Uterus (tissue), 4 donors: Measurements from ENCODE around the gene SRRT. TPM values are rescaled to one million over a fixed set of nuclear protein-coding genes. Genes with fewer than 3 reads are reported as not detected.
"Not testable (repeated sequence)": the region's sequence is repeated elsewhere in the genome, so short reads cannot be mapped to it uniquely, and the experiment has no call there.

Source experiments
- DNase-seq, 2 donors: peaks; one replicate each; pipeline ENCODE4 v3.0.0-alpha.2; 2019 to 2020
- H3K27ac ChIP-seq, 2 donors: fragments of 200-600 bp; sonication (generic); 1 replicate in 1 of 2; 2 replicates in 1 of 2; pipeline ENCODE4 v1.5.1; 2016 to 2018
- H3K27me3 ChIP-seq, 2 donors: fragments of 200-600 bp; sonication (generic); one replicate each; pipeline ENCODE4 v1.5.1; 2018 to 2019; ENCODE audit warnings: control low read depth in 1 of 2
- H3K36me3 ChIP-seq, 2 donors: fragments of 200-600 bp; sonication (generic); one replicate each; pipeline ENCODE4 v1.5.1; 2019; ENCODE audit warnings: control low read depth in 1 of 2
- H3K4me1 ChIP-seq, 2 donors: fragments of 200-600 bp; sonication (generic); one replicate each; pipeline ENCODE4 v1.5.1; 2018 to 2019; ENCODE audit warnings: control low read depth in 1 of 2
- H3K4me3 ChIP-seq, 2 donors: fragments of 200-600 bp; sonication (generic); 1 replicate in 1 of 2; 2 replicates in 1 of 2; pipeline ENCODE4 v1.5.1; 2018 to 2019; ENCODE audit warnings: mild to moderate bottlenecking in 1 of 2
- H3K9me3 ChIP-seq, 2 donors: fragments of 200-600 bp; sonication (generic); one replicate each; pipeline ENCODE4 v1.5.1; 2019; ENCODE audit warnings: control low read depth in 1 of 2
- CTCF ChIP-seq, 4 experiments: fragments of 200-600 bp in 2 of 4; fragments of 450-650 bp in 2 of 4; sonication (generic) in 2 of 4; IDR thresholded peaks; one replicate each; pipeline ENCODE4 v1.5.1; 2016 to 2019; ENCODE audit warnings: antibody characterized with exemption in 4 of 4, mild to moderate bottlenecking in 2 of 4, moderate library complexity in 1 of 4
- POLR2A ChIP-seq, 2 donors: fragments of 450-650 bp; IDR thresholded peaks; one replicate each; pipeline ENCODE4 v1.6.1; 2016; ENCODE audit warnings: antibody characterized with exemption in 2 of 2, mild to moderate bottlenecking in 1 of 2, moderate library complexity in 1 of 2
- intact Hi-C: fragments of 100-400 bp; cut with DNase I; formaldehyde crosslinking; loops from one replicate; pipeline ENCODE4 v1.15.1; 2023; ENCODE audit warnings: low total_unique reads
- total RNA-seq, 4 donors: library from RNA; depleted of rRNA in 3 of 4; stranded (reverse); fragments of >200 nt in 3 of 4; gene quantifications; one replicate each; pipeline versions ENCODE4 v1.1.0 to v1.2.4, GENCODE V29; 2014 to 2023
- donor health status: DM: yes; HTN: yes; CAD: no.

The SRRT gene
- total RNA-seq, 4 donors from 2014 or later: 17.1 to 185 (median 41.1) TPM

GRCh38 chr7:100900978-100901377 is 26.1 kb downstream of the SRRT start:
- DNase-seq: no peak
- TF ChIP-seq POLR2A (IDR thresholded peaks at IDR 0.05): no peak
- TF ChIP-seq CTCF (IDR thresholded peaks at IDR 0.05): no peak
- no peaks in the 10 kb centered on the region for H3K9me3 ChIP-seq
- peaks cover 0 to 7% of the 10 kb centered on the region in 2 donors for H3K27me3 ChIP-seq
- no peak overlapping the region for H3K27ac ChIP-seq
- H3K4me3 ChIP-seq: no peak overlapping the region
- intact Hi-C loops: no loop called here
- H3K4me1 ChIP-seq: peaks cover 0 to 8% of the 10 kb centered on the region in 2 donors
- H3K36me3 ChIP-seq: no peaks in the 10 kb centered on the region

DNA sequence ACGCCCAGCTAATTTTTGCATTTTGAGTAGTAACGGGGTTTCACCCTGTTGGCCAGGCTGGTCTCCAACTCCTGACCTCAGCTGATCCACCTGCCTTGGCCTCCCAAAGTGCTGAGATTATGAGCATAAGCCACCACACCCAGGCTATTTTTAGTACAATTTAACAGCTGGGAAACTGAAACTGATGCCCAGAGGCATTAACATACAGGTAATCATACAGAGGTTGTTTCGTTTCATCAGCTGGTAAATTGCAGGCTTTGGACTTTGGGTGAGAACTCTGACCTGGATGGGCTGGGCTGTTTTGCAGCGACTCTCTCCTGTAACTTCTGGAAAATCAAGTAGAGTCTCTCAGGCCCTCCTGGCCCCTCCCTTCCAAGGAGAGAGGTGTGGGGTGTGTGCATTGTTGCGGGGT is 27.0 kb downstream of the SRRT start:
- Histone ChIP-seq H3K9me3 (no peaks in the 10 kb centered on the region), H3K27me3 (no peaks in the 10 kb centered on the region), H3K27ac (no peak overlapping the region), H3K4me3 (no peak overlapping the region), H3K36me3 (no peaks in the 10 kb centered on the region), H3K4me1 (no peaks in the 10 kb centered on the region)
- TF ChIP-seq CTCF (IDR thresholded peaks at IDR 0.05) (no peak), POLR2A (IDR thresholded peaks at IDR 0.05) (no peak)
- intact Hi-C loops: no loop called here
- no peak for DNase-seq

DNA sequence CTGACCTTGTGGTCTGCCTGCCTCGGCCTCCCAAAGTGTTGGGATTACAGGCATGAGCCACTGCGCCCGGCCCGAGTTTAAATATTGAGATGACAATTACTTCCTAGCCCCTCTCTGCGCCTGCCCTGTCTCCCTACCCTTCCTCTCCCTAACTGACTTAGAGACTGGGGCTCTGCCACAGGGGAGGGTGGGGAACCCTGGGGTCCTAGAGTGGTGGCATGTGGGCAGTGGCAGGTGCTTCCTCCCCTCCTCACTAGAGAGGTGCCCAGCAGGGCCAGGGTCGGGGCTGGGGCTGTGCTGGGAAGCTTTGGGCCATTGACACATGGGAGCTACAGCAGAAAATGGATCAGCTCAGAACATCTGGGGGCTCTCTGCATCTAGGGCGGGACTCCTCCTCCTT is 27.7 kb downstream of the SRRT start:
- no peaks in the 10 kb centered on the region for H3K27me3 ChIP-seq
- H3K9me3 ChIP-seq: no peaks in the 10 kb centered on the region
- H3K36me3 ChIP-seq: no peaks in the 10 kb centered on the region
- H3K4me1 ChIP-seq: no peaks in the 10 kb centered on the region
- no peak overlapping the region for H3K27ac ChIP-seq
- intact Hi-C loops: no loop called here
- no peak for DNase-seq
- no peak overlapping the region for H3K4me3 ChIP-seq
- TF ChIP-seq POLR2A (IDR thresholded peaks at IDR 0.05): no peak
- TF ChIP-seq CTCF (IDR thresholded peaks at IDR 0.05): no peak

GRCh38 chr7:100908512-100908911 is 33.6 kb downstream of the SRRT start:
- TF ChIP-seq CTCF (IDR thresholded peaks at IDR 0.05): no peak
- Histone ChIP-seq H3K27me3 (no peaks in the 10 kb centered on the region), H3K9me3 (no peaks in the 10 kb centered on the region), H3K27ac (no peak overlapping the region), H3K4me3 (no peak overlapping the region), H3K4me1 (no peaks in the 10 kb centered on the region), H3K36me3 (no peaks in the 10 kb centered on the region)
- no peak for DNase-seq
- intact Hi-C loops: no loop called here

- H3K4me1 ChIP-seq, H3K4me3 ChIP-seq, H3K27me3 ChIP-seq, DNase-seq, H3K27ac ChIP-seq, intact Hi-C loops, H3K36me3 ChIP-seq, H3K9me3 ChIP-seq: not testable (repeated sequence)
Measured at GRCh38 chr7:100910443-100910842, 35.5 kb downstream of the SRRT start.

DNA sequence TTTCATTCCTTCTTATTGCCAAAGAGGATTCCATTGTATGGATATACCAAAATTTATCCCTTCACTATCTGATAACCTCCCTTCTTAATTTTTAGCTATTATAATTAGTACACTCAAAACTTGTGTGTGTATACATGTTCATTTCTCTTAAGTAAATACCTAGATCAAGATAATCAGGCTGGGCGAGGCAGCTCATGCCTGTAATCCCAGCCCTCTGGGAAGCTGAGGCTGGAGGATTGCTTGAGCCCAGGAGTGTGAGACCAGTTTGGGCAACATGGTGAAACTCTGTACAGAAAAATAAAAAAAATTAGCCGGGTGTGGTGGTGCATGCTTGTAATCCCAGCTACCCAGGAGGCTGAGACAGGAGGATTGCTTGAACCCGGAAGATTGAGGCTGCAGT is 36.6 kb downstream of the SRRT start:
- TF ChIP-seq CTCF (IDR thresholded peaks at IDR 0.05) (no peak), POLR2A (IDR thresholded peaks at IDR 0.05) (no peak)
- Histone ChIP-seq H3K27ac (no peak overlapping the region), H3K27me3 (no peaks in the 10 kb centered on the region), H3K4me3 (no peak overlapping the region), H3K36me3 (no peaks in the 10 kb centered on the region), H3K4me1 (no peaks in the 10 kb centered on the region), H3K9me3 (no peaks in the 10 kb centered on the region)
- DNase-seq: no peak
- intact Hi-C loops: no loop called here
